ENCODE results near the gene MGMT. TPM values are rescaled to one million over a fixed set of nuclear protein-coding genes. Genes with fewer than 3 reads are reported as not detected.

MGMT gene
- total and polyA plus RNA-seq, 2 donors (not counting 3 experiments of a cell fraction or from before 2014, with no cell fraction given), result 15.0 to 15.2 TPM

- dilution Hi-C loops (cut with MboI; ENCODE audit: extremely low pct_ligation_motif_present, low sequenced_read_pairs), result no loop called here
- Histone ChIP-seq H3K36me3 (ENCODE audit: control insufficient read depth in 2 of 2, extremely low read depth in 1 of 2, insufficient read depth in 2 of 2, low read length in 2 of 2) (no peaks in the 10 kb centered on the region), H3K4me3 (replicated peaks in 1 of 3; ENCODE audit: insufficient read depth in 1 of 3, low read depth in 1 of 3, low read length in 3 of 3) (no peak overlapping the region), H3K9ac (replicated peaks; ENCODE audit: extremely low read depth, insufficient read depth, low read length) (no peak overlapping the region), H4K20me1 (replicated peaks; ENCODE audit: control insufficient read depth, extremely low read depth, insufficient read depth, low read length) (no peaks in the 10 kb centered on the region), H2AFZ (ENCODE audit: low read depth, low read length) (no peak overlapping the region), H3K9me1 (replicated peaks; ENCODE audit: control insufficient read depth, extremely low read depth, insufficient read depth, low read length) (no peaks in the 10 kb centered on the region), H3K79me2 (ENCODE audit: control insufficient read depth, insufficient read depth, low read length) (no peaks in the 10 kb centered on the region), H3K4me2 (ENCODE audit: insufficient read depth, low read length) (no peak overlapping the region), H3K27ac (ENCODE audit: insufficient read depth, low read depth, low read length) (no peak overlapping the region), H3K27me3 (ENCODE audit: control insufficient read depth in 2 of 2, insufficient read depth in 2 of 2, low read length in 2 of 2) (no peaks in the 10 kb centered on the region), H3K9me3 (replicated peaks; ENCODE audit: control insufficient read depth, insufficient read depth, low read length) (no peaks in the 10 kb centered on the region), H3K4me1 (ENCODE audit: control insufficient read depth, extremely low read depth, insufficient read depth, low read length) (no peaks in the 10 kb centered on the region)
- FAIRE-seq, result no peak
- TF ChIP-seq POLR2AphosphoS5 (IDR thresholded peaks at IDR 0.05; ENCODE audit: insufficient read depth, low read depth, low read length) (no peak), POLR2A (IDR thresholded peaks at IDR 0.05; ENCODE audit: low read depth, low read length) (no peak), GATA2 (IDR thresholded peaks at IDR 0.05; ENCODE audit: insufficient read depth, insufficient read length, low read depth, low read length) (no peak), MYC (IDR thresholded peaks at IDR 0.05; ENCODE audit: low read depth, low read length) (no peak), CTCF (IDR thresholded peaks at IDR 0.05; ENCODE audit: extremely low read depth in 1 of 2, insufficient read depth in 1 of 2, low read depth in 1 of 2, low read length in 2 of 2) (no peak)
- BruUV-seq (replicated peaks), result no TSS peak
- ChIA-PET POLR2A (no interaction called here), CTCF (no interaction called here)
- no peak for DNase-seq (ENCODE audit: low read depth, low spot score)
- intact Hi-C loops (cut with micrococcal nuclease), result loop anchor here (10.0 kb wide), 1 partner anchor 624 kb away; no protein-coding TSS in a partner anchor
Observed at GRCh38 chr10:129658376-129659072, 191.5 kb downstream of the MGMT start.
